NB4 (cell line): ENCODE measurements around the gene GRAMD2B.

Experiments used
- DNase-seq: peaks from one replicate; pipeline ENCODE4 v3.0.0; 2010; ENCODE audit warnings: low read depth
- H3K4me3 ChIP-seq: one replicate; pipeline ENCODE4 v1.5.1; 2011; ENCODE audit warnings: mild to moderate bottlenecking, low read depth, low read length, moderate library complexity
- CTCF ChIP-seq: IDR thresholded peaks from one replicate; pipeline ENCODE4 v1.5.1; 2012; ENCODE audit warnings: low read depth, low read length
- MAX ChIP-seq: IDR thresholded peaks from 2 replicates; pipeline ENCODE4 v1.6.1; 2011; ENCODE audit warnings: low read depth, low read length
- MYC ChIP-seq: IDR thresholded peaks from 2 replicates; pipeline ENCODE4 v1.6.1; 2011; ENCODE audit warnings: low read depth, low read length
- POLR2A ChIP-seq: IDR thresholded peaks from 2 replicates; pipeline ENCODE4 v1.6.1; 2011; ENCODE audit warnings: mild to moderate bottlenecking; ENCODE audit not compliant: insufficient read length; ENCODE audit errors: extremely low read depth

Gene GRAMD2B

GRCh38 chr5:126383776-126384175 lies 39.4 kb upstream of the GRAMD2B start:
- TF ChIP-seq MYC, result no peak
- no peak for TF ChIP-seq CTCF
- no peak for TF ChIP-seq MAX
- TF ChIP-seq POLR2A, result no peak
- no peak for DNase-seq
- no peak overlapping the region for H3K4me3 ChIP-seq

GRCh38 chr5:126384985-126385384 lies 38.2 kb upstream of the GRAMD2B start:
- H3K4me3 ChIP-seq, result no peak overlapping the region
- no peak for TF ChIP-seq CTCF
- no peak for TF ChIP-seq MAX
- TF ChIP-seq MYC, result no peak
- TF ChIP-seq POLR2A, result no peak
- DNase-seq, result no peak

- TF ChIP-seq MYC (no peak), POLR2A (no peak), CTCF (no peak), MAX (no peak)
- no peak overlapping the region for H3K4me3 ChIP-seq
- no peak for DNase-seq
Measured at GRCh38 chr5:126385524-126386502, 37.4 kb upstream of the GRAMD2B start.

GRCh38 chr5:126389179-126389578 lies 34.0 kb upstream of the GRAMD2B start:
- TF ChIP-seq CTCF, result no peak
- TF ChIP-seq POLR2A, result no peak
- TF ChIP-seq MAX, result no peak
- TF ChIP-seq MYC, result no peak
- no peak overlapping the region for H3K4me3 ChIP-seq
- no peak for DNase-seq

GRCh38 chr5:126390051-126390450 lies 33.2 kb upstream of the GRAMD2B start:
- TF ChIP-seq MYC, result no peak
- no peak for TF ChIP-seq CTCF
- no peak overlapping the region for H3K4me3 ChIP-seq
- DNase-seq, result no peak
